ENCODE measurements around the gene SALL1.

Gene SALL1

DNA sequence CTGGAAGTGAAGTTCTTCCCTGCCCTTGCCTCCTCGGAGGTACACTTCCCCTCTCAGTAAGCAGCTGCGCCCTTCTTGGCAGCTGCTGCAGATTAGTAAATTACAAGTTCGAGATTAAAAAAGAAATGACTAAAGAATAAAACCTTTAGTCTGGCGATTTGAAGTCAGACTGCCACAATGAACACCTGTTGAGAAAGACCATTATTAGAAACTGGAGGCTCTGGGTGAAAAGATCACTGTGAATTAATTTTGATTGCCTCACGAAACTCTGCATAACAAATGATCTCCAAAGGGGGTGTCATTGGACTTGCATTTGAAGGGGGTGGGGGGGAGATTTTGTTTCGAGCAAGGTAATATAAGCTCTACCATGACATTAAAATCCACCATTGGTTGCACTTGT is 39.3 kb downstream of the SALL1 start:
- DNase-seq (ENCODE audit: low spot score) = no peak

DNA sequence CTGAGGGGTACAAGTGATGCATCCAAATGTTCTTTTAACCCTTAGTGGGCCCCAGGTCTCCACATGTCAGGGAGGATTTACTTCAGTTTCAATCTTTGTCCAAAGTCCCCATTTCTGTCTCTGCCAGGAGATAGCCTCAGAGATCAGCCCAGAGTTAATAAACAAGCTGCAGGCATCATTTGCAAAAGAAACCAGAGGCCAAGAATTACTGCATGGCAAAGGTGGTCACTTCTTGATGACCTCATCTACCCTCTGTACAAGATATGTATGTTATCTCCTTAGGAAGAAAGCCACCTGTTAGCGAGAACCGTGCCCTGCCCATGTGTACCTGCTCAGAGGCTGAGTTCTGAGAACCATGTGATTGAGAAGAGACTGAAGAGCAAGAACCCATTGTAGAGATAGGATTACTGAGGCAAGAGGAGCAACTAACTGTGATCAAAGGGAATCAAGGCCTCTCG is 40.3 kb downstream of the SALL1 start:
- no peak for DNase-seq (ENCODE audit: low spot score)

DNA sequence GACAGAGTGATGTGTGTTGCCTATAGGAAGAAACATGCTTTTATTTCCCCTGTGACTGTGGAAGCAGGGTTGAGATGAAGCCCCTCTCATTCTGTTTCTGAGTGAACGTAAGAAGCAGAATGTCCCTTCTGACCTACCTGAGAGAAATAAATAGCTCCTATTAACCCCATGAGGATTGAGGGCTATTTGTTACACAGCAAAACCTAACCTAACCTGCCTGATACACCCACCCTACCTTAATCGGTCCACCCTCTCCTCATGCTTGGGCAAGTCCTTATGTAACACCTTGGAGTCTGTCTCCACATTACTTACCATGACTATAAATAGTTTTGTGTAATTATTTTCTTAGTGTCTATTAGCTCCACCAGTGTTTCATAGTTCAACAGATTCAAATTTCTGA is 41.9 kb downstream of the SALL1 start:
- no peak for DNase-seq (ENCODE audit: low spot score)

- DNase-seq (ENCODE audit: low spot score) = no peak
Observed at GRCh38 chr16:51107742-51108141, 43.3 kb downstream of the SALL1 start.

DNA sequence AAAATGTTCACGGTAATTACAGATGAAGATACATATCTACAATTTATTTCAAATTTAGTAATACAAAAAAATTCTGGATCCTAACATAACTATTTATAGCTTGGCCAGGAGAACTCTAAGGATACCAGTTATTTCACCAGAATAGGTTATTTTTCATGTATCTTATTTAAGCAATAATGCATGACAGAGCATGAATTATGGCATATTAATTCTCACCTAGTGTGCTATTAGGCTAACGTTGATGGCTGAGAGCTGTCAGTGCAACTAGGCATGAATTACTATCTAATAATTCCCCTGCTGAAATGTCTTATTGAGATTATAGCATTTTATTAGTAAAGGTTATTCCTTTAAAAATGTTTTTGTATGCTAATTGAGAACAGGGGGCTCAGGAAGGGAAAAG is 44.5 kb downstream of the SALL1 start:
- DNase-seq (ENCODE audit: low spot score) = no peak

GRCh38 chr16:51103590-51103989 is 47.5 kb downstream of the SALL1 start:
- no peak for DNase-seq (ENCODE audit: low spot score)

DNA sequence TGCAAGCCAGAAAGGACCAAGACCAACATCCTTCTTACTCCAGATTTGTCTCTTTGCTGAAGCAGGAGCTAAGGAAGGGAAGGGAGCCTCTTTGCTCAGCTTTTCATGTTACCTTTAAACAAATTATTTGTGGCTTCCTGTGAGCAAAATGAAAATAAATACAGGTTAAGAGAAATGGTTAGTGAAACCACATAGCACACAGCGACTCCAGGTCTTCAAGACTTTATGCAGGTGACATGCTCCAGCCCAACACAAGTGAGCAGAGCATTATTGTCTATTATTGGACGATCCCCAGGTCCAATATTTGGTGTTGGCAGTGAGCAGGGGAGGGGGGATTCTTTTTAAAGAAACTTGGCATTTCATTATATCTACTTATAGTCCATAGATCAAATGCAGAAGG is 53.3 kb downstream of the SALL1 start:
- no peak for DNase-seq (ENCODE audit: low spot score)

DNA sequence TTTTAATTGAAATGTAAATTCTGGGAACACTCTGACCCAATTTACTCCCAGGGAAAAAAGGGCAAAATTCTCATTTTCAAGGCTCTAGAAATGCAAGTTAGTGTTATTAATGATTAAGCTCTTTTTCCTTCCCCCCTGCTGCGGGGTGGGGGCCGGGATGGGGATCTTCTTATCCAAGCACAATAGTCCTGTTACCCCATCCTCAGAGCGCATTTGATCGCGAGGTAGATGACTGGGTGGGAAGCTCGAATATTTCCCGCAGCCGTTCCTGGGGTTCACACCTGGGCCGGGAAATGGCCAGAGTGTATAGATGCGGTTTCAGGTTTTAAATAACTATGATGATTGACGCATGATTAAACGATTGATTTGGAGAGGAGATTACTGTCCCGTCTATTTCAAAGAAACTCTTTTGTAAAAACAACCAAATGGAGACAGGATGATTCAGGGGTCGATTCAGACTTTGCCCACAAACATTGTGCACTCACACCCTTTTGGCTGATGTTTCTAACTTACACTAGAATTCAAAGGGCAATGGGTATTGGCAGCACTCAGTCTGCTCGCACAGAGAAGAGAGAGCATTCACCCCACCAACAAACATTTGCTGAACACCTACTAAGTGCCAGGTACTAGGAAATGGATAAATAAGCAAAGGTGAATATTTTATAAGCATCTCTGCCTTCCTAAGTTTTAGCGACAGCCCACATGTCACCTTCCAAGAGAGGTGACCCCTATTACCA is 55.0 kb downstream of the SALL1 start:
- no peak for DNase-seq (ENCODE audit: low spot score)

GRCh38 chr16:51095084-51095881 is 55.8 kb downstream of the SALL1 start:
- no peak for DNase-seq (ENCODE audit: low spot score)

DNA sequence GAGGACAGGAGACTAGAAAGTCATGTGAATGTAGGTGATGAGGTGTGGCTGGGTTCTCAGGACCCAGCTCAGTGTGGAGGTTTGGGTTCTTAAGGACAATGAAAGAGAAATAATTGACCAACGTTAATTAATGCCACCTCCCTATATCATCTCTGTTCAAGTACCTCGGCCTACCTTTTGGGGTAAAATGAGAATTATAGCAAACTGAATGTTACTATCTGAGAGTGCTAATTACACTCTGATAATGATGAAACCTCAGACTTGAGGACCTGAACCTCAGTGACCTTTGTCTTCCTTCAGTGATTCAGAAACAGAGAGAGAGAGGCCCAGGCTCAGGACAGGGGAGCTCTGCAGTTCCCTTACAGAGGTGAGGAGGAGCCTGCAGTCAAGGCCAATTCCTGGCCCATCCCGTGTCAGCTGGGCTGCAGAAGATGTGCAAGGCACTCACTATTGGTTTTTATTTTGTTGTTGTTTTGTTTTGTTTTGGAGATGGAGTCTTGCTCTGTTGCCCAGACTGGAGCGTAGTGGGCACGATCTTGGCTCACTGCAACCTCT is 57.3 kb downstream of the SALL1 start:
- DNase-seq (ENCODE audit: low spot score) = no peak
